AG09319 (cell line): ENCODE data around the gene ISLR.

Experiments
- DNase-seq: peaks from one replicate; pipeline ENCODE4 v3.0.0-alpha.2; 2010; ENCODE audit warnings: low read depth; ENCODE audit errors: extremely low read depth
- CTCF ChIP-seq: IDR thresholded peaks from 2 replicates; pipeline ENCODE4 v1.5.1; 2011; ENCODE audit warnings: low read depth, mild to moderate bottlenecking, inconsistent platforms, low read length, moderate library complexity

ISLR gene

GRCh38 chr15:74194572-74195559 is 21.4 kb downstream of the ISLR start:
- no peak for TF ChIP-seq CTCF
- DNase-seq = no peak

DNA sequence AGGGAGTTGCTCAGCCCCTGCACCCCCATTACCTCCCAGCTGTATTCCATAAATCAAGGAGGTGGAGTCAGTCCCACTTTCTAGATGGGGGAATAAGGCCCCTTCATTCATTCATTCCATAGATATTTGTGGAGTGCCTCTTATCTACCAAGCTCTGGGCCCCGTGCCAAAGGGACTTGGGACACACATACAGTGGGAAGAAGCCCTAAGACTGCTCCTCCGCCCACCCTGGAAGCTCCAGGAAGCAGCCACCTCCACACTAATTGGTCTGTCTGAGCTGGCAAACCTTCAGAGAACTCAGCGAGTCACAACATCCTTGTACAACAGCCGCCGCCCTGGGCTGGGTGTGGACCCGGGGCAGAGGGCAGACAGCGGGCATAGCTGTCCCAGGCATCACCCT is 22.7 kb downstream of the ISLR start:
- DNase-seq = peak; percentile 73

DNA sequence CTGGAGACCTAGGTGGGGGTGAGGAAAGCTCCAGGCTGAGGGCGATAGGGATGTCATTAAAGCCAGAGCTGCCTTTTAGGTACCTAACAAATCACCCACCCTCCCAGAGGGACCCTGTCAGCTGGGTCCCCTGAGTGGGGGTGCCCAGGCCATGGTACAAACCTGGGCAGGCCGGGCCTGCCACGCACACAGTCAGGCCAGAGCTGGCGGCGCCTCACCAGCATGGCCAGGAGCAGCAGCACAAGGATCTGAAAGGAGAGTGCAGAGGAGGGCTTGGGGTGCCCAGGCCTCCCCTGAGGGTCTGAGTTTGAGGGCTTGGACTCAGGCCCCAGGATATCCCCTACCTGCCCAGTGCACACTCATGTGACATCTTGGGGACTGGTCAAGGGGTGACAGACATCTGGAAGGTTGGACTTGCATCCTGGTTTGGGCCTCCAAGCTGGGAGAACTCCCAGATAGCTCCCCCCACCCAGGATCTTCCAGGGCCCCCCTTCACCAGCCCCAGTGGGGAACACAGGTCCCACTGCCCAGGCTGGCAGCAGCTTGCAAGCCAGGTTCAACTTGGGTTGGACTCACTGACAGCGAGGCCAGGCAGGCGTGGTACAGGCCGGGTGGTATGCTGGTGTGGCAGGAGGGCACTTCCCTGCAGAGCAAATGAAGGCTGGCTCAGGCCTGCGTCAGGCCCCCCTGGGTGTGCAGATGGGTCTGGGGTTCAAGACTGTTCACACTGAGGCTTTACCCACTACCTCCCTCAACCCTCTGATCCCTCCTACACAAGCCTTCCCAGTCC is 23.9 kb downstream of the ISLR start:
- DNase-seq = no peak
- TF ChIP-seq CTCF = no peak

More for the DNA sequence above, 22.7 kb downstream of the ISLR start:
- TF ChIP-seq CTCF = no peak

DNA sequence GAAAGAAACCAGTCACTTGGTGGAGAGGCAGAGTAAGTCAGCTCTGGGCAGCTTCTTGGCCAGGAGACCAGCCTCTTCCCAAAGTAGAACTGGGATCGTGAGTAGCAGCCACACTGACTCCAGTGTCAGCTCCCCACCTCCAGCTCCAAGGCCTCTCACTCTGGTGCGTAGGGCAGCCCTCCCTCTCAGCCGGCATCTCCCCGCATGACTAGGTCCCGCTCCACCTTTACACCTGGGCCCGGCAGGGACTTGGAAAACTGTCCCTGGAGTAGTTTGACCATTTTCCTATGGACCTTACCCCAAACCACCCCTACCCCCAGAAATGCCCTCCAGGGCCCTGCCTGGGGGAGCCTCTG is 25.8 kb downstream of the ISLR start:
- TF ChIP-seq CTCF = no peak
- DNase-seq = no peak

GRCh38 chr15:74200412-74200815 is 26.9 kb downstream of the ISLR start:
- no peak for DNase-seq
- no peak for TF ChIP-seq CTCF

DNA sequence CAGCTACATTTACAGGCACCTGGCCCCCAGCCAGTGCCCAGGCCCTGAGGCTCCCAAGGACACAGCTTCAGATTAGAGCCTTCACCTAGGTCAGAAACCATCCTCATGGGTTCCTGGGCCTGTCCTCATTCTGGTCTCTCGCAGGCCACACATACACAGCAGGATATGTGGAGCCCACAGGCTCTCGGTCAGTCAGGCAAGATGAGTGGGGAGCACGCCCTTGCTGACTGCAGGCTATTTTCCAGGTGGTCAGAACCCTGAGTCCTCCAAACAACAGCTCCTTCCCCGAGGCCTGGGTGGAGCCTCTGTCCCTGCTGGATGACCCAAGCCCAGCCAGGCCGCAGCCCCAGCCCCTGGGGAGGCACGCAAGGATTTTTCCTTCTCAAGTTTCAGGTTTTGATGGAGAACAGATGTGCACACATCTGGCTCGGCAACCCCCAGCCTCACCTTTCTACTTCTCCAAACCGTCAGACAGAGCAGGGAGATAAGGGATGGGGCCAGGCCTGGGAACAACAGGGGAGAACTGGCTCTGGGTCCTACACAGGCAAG is 27.4 kb downstream of the ISLR start:
- peak; percentile 60 for DNase-seq
- TF ChIP-seq CTCF = no peak
